Fibroblast of the aortic adventitia (primary cell): ENCODE measurements around the gene TFF2. TPM values are rescaled to one million over a fixed set of nuclear protein-coding genes. Genes with fewer than 3 reads are reported as not detected.

Experiments used
- DNase-seq: peaks from one replicate; pipeline ENCODE4 v3.0.0-alpha.2; 2010; ENCODE audit warnings: low read depth
- H3K4me3 ChIP-seq: 2 replicates; pipeline ENCODE4 v1.5.1; 2011; ENCODE audit warnings: low read depth, mild to moderate bottlenecking, control low read depth, low read length, moderate library complexity
- CTCF ChIP-seq: IDR thresholded peaks from 2 replicates; pipeline ENCODE4 v1.5.1; 2011; ENCODE audit warnings: mild to moderate bottlenecking, low read length, control low read depth, inconsistent platforms; ENCODE audit not compliant: insufficient read depth
- total RNA-seq: library from RNA; depleted of rRNA; stranded (reverse); fragments of >200 nt; gene quantifications from 2 replicates; pipeline ENCODE4 v1.2.3, GENCODE V29; 2012; ENCODE audit warnings: low replicate concordance

Gene TFF2
- total RNA-seq, 1 donor = not detected

GRCh38 chr21:42384156-42384945 lies 33.6 kb upstream of the TFF2 start:
- TF ChIP-seq CTCF = no peak
- DNase-seq = no peak
- H3K4me3 ChIP-seq = no peak overlapping the region

GRCh38 chr21:42383331-42383730 lies 32.5 kb upstream of the TFF2 start:
- no peak for DNase-seq
- TF ChIP-seq CTCF = no peak
- H3K4me3 ChIP-seq = no peak overlapping the region

GRCh38 chr21:42382915-42383314 lies 32.1 kb upstream of the TFF2 start:
- DNase-seq = no peak
- no peak for TF ChIP-seq CTCF
- H3K4me3 ChIP-seq = no peak overlapping the region

GRCh38 chr21:42381347-42381984 lies 30.7 kb upstream of the TFF2 start:
- no peak overlapping the region for H3K4me3 ChIP-seq
- peak; percentile 70 for TF ChIP-seq CTCF
- DNase-seq = peak; percentile 32

- no peak for DNase-seq
- H3K4me3 ChIP-seq = no peak overlapping the region
- no peak for TF ChIP-seq CTCF
These were observed 28.8 kb upstream of the TFF2 start for GRCh38 chr21:42379426-42380215.

GRCh38 chr21:42378418-42378817 lies 27.6 kb upstream of the TFF2 start:
- no peak for TF ChIP-seq CTCF

More at GRCh38 chr21:42378418-42378817, 27.6 kb upstream of the TFF2 start:
- DNase-seq = no peak
- no peak overlapping the region for H3K4me3 ChIP-seq
